ENCODE measurements around the gene MFSD6. TPM values are rescaled to one million over a fixed set of nuclear protein-coding genes. Genes with fewer than 3 reads are reported as not detected.

Gene MFSD6
- polyA plus RNA-seq, 1 donor from 2014 or later = 11.8 TPM

DNA sequence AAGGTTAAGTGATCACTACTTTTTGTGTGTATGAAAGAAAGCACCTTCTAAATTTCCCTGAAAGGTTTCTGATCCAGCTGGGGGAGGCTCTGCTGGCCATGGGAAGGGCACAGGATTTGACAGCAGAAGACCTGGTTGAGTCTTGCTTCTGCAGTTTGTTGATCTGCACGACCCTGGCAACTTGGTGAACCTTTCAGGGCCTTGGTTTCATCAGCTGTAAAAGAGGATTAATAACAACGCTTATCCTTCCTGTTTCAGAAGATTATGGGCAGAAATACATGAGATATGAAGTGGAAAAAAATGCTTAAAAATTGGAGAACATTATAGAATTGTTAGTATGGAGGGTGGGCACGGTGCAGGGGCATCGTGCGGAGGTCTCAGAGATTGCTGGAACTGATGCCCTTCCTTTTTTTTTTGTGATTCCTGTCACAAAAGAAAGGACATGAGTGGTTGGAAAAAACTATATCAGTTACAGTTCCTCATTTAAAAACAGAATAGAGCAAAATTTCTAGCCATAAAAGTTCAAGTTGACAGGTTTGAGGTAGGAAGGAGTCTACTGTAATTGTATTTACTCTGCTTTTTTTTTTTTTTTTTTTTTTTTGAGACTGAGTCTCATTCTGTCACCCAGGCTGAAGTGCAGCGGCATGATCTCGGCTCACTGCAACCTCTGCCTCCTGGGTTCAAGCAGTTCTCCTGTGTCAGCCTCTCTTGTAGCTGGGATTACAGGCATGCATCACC is 47.4 kb downstream of the MFSD6 start:
- TF ChIP-seq, protein P1, sequence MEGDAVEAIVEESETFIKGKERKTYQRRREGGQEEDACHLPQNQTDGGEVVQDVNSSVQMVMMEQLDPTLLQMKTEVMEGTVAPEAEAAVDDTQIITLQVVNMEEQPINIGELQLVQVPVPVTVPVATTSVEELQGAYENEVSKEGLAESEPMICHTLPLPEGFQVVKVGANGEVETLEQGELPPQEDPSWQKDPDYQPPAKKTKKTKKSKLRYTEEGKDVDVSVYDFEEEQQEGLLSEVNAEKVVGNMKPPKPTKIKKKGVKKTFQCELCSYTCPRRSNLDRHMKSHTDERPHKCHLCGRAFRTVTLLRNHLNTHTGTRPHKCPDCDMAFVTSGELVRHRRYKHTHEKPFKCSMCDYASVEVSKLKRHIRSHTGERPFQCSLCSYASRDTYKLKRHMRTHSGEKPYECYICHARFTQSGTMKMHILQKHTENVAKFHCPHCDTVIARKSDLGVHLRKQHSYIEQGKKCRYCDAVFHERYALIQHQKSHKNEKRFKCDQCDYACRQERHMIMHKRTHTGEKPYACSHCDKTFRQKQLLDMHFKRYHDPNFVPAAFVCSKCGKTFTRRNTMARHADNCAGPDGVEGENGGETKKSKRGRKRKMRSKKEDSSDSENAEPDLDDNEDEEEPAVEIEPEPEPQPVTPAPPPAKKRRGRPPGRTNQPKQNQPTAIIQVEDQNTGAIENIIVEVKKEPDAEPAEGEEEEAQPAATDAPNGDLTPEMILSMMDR (IDR thresholded peaks at IDR 0.05; ENCODE audit: poor library complexity, severe bottlenecking) = no peak
- TF ChIP-seq EP300 (conservative IDR thresholded peaks at IDR 0.05; ENCODE audit: poor library complexity, severe bottlenecking) (no peak), MXI1 (conservative IDR thresholded peaks at IDR 0.05; ENCODE audit: poor library complexity, severe bottlenecking) (no peak), RAD21 (conservative IDR thresholded peaks at IDR 0.05) (no peak), EZH2 (IDR thresholded peaks at IDR 0.05; ENCODE audit: borderline replicate concordance, insufficient read depth, low read length, poor library complexity, severe bottlenecking) (no peak), POLR2AphosphoS5 (IDR thresholded peaks at IDR 0.05) (no peak), TAF1 (IDR thresholded peaks at IDR 0.05; ENCODE audit: low read depth) (no peak), SMC3 (conservative IDR thresholded peaks at IDR 0.05; ENCODE audit: poor library complexity) (no peak)
- TF ChIP-seq, protein P2, sequence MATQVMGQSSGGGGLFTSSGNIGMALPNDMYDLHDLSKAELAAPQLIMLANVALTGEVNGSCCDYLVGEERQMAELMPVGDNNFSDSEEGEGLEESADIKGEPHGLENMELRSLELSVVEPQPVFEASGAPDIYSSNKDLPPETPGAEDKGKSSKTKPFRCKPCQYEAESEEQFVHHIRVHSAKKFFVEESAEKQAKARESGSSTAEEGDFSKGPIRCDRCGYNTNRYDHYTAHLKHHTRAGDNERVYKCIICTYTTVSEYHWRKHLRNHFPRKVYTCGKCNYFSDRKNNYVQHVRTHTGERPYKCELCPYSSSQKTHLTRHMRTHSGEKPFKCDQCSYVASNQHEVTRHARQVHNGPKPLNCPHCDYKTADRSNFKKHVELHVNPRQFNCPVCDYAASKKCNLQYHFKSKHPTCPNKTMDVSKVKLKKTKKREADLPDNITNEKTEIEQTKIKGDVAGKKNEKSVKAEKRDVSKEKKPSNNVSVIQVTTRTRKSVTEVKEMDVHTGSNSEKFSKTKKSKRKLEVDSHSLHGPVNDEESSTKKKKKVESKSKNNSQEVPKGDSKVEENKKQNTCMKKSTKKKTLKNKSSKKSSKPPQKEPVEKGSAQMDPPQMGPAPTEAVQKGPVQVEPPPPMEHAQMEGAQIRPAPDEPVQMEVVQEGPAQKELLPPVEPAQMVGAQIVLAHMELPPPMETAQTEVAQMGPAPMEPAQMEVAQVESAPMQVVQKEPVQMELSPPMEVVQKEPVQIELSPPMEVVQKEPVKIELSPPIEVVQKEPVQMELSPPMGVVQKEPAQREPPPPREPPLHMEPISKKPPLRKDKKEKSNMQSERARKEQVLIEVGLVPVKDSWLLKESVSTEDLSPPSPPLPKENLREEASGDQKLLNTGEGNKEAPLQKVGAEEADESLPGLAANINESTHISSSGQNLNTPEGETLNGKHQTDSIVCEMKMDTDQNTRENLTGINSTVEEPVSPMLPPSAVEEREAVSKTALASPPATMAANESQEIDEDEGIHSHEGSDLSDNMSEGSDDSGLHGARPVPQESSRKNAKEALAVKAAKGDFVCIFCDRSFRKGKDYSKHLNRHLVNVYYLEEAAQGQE (IDR thresholded peaks at IDR 0.05; ENCODE audit: borderline replicate concordance) = no peak
- Histone ChIP-seq H3K27ac (ENCODE audit: low read length) (no peak overlapping the region), H3K36me3 (ENCODE audit: insufficient read depth, low read length) (no peaks in the 10 kb centered on the region)

DNA sequence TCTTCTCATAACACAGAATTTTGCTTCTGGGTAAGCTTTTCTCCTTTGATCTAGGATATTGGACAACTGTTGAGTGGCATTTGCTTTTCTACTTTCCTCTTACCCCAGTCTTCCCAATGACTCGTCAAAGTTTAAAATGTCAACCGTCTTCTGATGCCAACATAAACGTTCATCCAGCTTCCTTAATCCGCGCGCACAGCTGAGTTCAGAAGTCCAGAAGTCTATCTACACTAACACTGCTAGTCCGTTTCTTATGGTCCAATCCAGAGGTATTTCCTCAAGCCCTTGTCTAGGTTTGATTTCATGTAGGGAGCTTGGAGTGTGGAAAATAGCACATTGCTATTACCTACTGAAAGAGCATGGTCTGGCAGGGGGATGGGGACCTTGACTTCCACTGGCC is 48.7 kb downstream of the MFSD6 start:
- Histone ChIP-seq H2AFZ (ENCODE audit: low read depth, low read length) (no peak overlapping the region), H3K4me2 (ENCODE audit: low read length) (no peak overlapping the region), H3K36me3 (ENCODE audit: insufficient read depth, low read length) (no peaks in the 10 kb centered on the region), H3K79me2 (replicated peaks; ENCODE audit: insufficient read depth, low read length) (no peaks in the 10 kb centered on the region), H4K20me1 (ENCODE audit: insufficient read depth) (no peaks in the 10 kb centered on the region), H3F3A (ENCODE audit: insufficient read depth, low read length, poor library complexity, severe bottlenecking) (no peaks in the 10 kb centered on the region), H3K9me2 (ENCODE audit: insufficient read depth, low read length) (no peaks in the 10 kb centered on the region), H3K27me3 (ENCODE audit: insufficient read depth, low read depth, low read length) (no peaks in the 10 kb centered on the region), H3K27ac (ENCODE audit: low read length) (no peak overlapping the region), H3K4me3 (ENCODE audit: low read length) (no peak overlapping the region), H3K9me3 (ENCODE audit: low read length) (no peaks in the 10 kb centered on the region), H3K9ac (ENCODE audit: low read length) (no peak overlapping the region)
- TF ChIP-seq, protein P1 (IDR thresholded peaks at IDR 0.05; ENCODE audit: poor library complexity, severe bottlenecking) = no peak
- TF ChIP-seq EZH2 (IDR thresholded peaks at IDR 0.05; ENCODE audit: borderline replicate concordance, insufficient read depth, low read length, poor library complexity, severe bottlenecking) (no peak), EP300 (conservative IDR thresholded peaks at IDR 0.05; ENCODE audit: poor library complexity, severe bottlenecking) (no peak), SMC3 (conservative IDR thresholded peaks at IDR 0.05; ENCODE audit: poor library complexity) (no peak)

More for the DNA sequence above, 47.4 kb downstream of the MFSD6 start:
- H3F3A ChIP-seq (ENCODE audit: insufficient read depth, low read length, poor library complexity, severe bottlenecking) = no peaks in the 10 kb centered on the region
- no peak overlapping the region for H3K4me3 ChIP-seq (ENCODE audit: low read length)
- no peaks in the 10 kb centered on the region for H3K27me3 ChIP-seq (ENCODE audit: insufficient read depth, low read depth, low read length)
- H2AFZ ChIP-seq (ENCODE audit: low read depth, low read length) = no peak overlapping the region
- no peaks in the 10 kb centered on the region for H4K20me1 ChIP-seq (ENCODE audit: insufficient read depth)
- H3K79me2 ChIP-seq (replicated peaks; ENCODE audit: insufficient read depth, low read length) = no peaks in the 10 kb centered on the region
- H3K4me2 ChIP-seq (ENCODE audit: low read length) = no peak overlapping the region
- H3K9ac ChIP-seq (ENCODE audit: low read length) = no peak overlapping the region
- no peaks in the 10 kb centered on the region for H3K9me2 ChIP-seq (ENCODE audit: insufficient read depth, low read length)
- H3K9me3 ChIP-seq (ENCODE audit: low read length) = no peaks in the 10 kb centered on the region

Data from neural cell (in vitro differentiated cells).